K562 (cell line): ENCODE data around the gene DPP8. TPM values are rescaled to one million over a fixed set of nuclear protein-coding genes. Genes with fewer than 3 reads are reported as not detected.
A peak's percentile ranks its signal among the peaks of the same experiment; 100 is the strongest.

Experiments
- CBFA2T3 ChIP-seq: fragments of 450-650 bp; IDR thresholded peaks from 2 replicates; pipeline ENCODE4 v1.6.1; 2017
- E2F8 ChIP-seq: fragments of 450-650 bp; IDR thresholded peaks from 2 replicates; pipeline ENCODE4 v1.7.1; 2018; ENCODE audit warnings: mild to moderate bottlenecking, low read depth; ENCODE audit not compliant: partially characterized antibody
- ERF ChIP-seq: fragments of 450-650 bp; formaldehyde crosslinking; IDR thresholded peaks from 2 replicates; pipeline ENCODE4 v1.4.0; 2020; ENCODE audit warnings: mild to moderate bottlenecking, mixed read lengths
- HBP1 ChIP-seq: fragments of 450-650 bp; formaldehyde crosslinking; IDR thresholded peaks from 2 replicates; pipeline ENCODE4 v1.4.0; 2022; ENCODE audit warnings: missing genetic modification characterization
- NFATC3 ChIP-seq: fragments of 450-650 bp; IDR thresholded peaks from 2 replicates; pipeline ENCODE4 v1.6.1; 2017; ENCODE audit warnings: mild to moderate bottlenecking
- NFIC ChIP-seq: fragments of 450-650 bp; IDR thresholded peaks from 2 replicates; pipeline ENCODE4 v1.6.1; 2017; ENCODE audit warnings: mild to moderate bottlenecking, inconsistent platforms
- SOX6 ChIP-seq: fragments of 450-650 bp; IDR thresholded peaks from 2 replicates; pipeline ENCODE4 v1.6.1; 2014; ENCODE audit warnings: mild to moderate bottlenecking
- SRSF9 ChIP-seq: fragments of 200-400 bp; formaldehyde crosslinking; IDR thresholded peaks from 2 replicates; pipeline ENCODE4 v1.6.1; 2017; ENCODE audit warnings: low read depth, low read length, borderline replicate concordance
- TAF9B ChIP-seq: fragments of 450-650 bp; IDR thresholded peaks from 2 replicates; pipeline ENCODE4 v1.6.1; 2018; ENCODE audit warnings: mild to moderate bottlenecking; ENCODE audit not compliant: partially characterized antibody
- XRCC4 ChIP-seq: IDR thresholded peaks from one replicate; pipeline ENCODE4 v1.6.1; 2011; ENCODE audit not compliant: insufficient read depth, insufficient read length; ENCODE audit errors: extremely low read depth
- YY1 ChIP-seq, 3 experiments: IDR thresholded peaks; 2 replicates each; pipeline ENCODE4 v1.6.1; 2011; ENCODE audit warnings: low read length in 2 of 3, mild to moderate bottlenecking in 2 of 3, moderate library complexity in 2 of 3, borderline replicate concordance in 1 of 3, control low read depth in 1 of 3, low read depth in 1 of 3; ENCODE audit not compliant: insufficient read depth in 3 of 3, insufficient replicate concordance in 2 of 3, control insufficient read depth in 1 of 3, insufficient read length in 1 of 3; ENCODE audit errors: extremely low read depth in 1 of 3
- ZBTB5 ChIP-seq: fragments of 450-650 bp; IDR thresholded peaks from 2 replicates; pipeline ENCODE4 v1.6.1; 2017; ENCODE audit warnings: antibody characterized with exemption
- ZFP30 ChIP-seq: fragments of 250-450 bp; sonication (Bioruptor Pico); IDR thresholded peaks from 2 replicates; pipeline ENCODE4 v1.8.0; 2022; ENCODE audit warnings: moderate library complexity, mild to moderate bottlenecking, inconsistent platforms, borderline replicate concordance
- ZNF232 ChIP-seq: sonication (generic); formaldehyde crosslinking; IDR thresholded peaks from 2 replicates; pipeline ENCODE4 v1.8.0; 2022; ENCODE audit warnings: mild to moderate bottlenecking, missing genetic modification reagents
- ZNF280A ChIP-seq: fragments of 450-650 bp; IDR thresholded peaks from 2 replicates; pipeline ENCODE4 v1.6.1; 2018; ENCODE audit warnings: mild to moderate bottlenecking, low read depth; ENCODE audit not compliant: partially characterized antibody
- ZNF512 ChIP-seq: IDR thresholded peaks from 2 replicates; pipeline ENCODE4 v1.6.1; 2016; ENCODE audit warnings: missing genetic modification characterization, missing compliant biosample characterization
- ZNF707 ChIP-seq: fragments of 250-450 bp; sonication (Bioruptor Pico); conservative IDR thresholded peaks from 2 replicates; pipeline ENCODE4 v1.8.0; 2022; ENCODE audit warnings: inconsistent platforms, mild to moderate bottlenecking, moderate library complexity
- polyA plus RNA-seq, 8 experiments: library from polyadenylated mRNA; depleted of rRNA in 4 of 8; stranded (reverse) in 5 of 8; unstranded in 3 of 8; fragments of >200 nt; fragmentation: Nextera tagmentation in 2 of 8; fragmentation: Illumina TruSeq in 1 of 8; extraction: Ambion mirVana in 2 of 8; extraction: Trizol in 1 of 8; gene quantifications; 2 replicates each; pipeline versions ENCODE4 v1.2.1 to v1.2.3, GENCODE V29; 2011 to 2014; ENCODE audit warnings: inconsistent platforms in 1 of 8, missing spikeins in 1 of 8
- total RNA-seq, 7 experiments: library from RNA; depleted of rRNA in 6 of 7; stranded (reverse); fragments of >200 nt in 6 of 7; fragmentation: Illumina TruSeq in 2 of 7; extraction: Trizol in 2 of 7; gene quantifications; 2 replicates each; pipeline versions ENCODE4 v1.2.1 to v1.2.3, GENCODE V29; 2011 to 2021; ENCODE audit warnings: low replicate concordance in 1 of 7

Gene DPP8
- total and polyA plus RNA-seq, 9 of the 15 experiments (the other 6 are each of a cell fraction or from before 2014, with no cell fraction given), result 5.5 to 36.7 (median 20.7) TPM

- TF ChIP-seq NFATC3 (no peak), ZNF707 (CRISPR knock-in tag) (no peak), E2F8 (peak; percentile 83), ERF (CRISPR knock-in tag) (peak; percentile 76), XRCC4 (no peak), CBFA2T3 (peak; percentile 45; the same call in 1 of the 2 replicates), SOX6 (0 out of 2 replicates have a peak, but pooled peaks have one; percentile 33), YY1 (IDR thresholded peaks at IDR 0.05; ENCODE audit: borderline replicate concordance in 1 of 3, control insufficient read depth in 1 of 3, extremely low read depth in 1 of 3, insufficient read depth in 3 of 3, insufficient read length in 1 of 3, insufficient replicate concordance in 2 of 3, low read depth in 1 of 3, low read length in 2 of 3) (peak in 2 of 3 experiments; percentile 40 to 74), SRSF9 (no peak), TAF9B (peak; percentile 87), ZBTB5 (no peak), ZFP30 (CRISPR knock-in tag) (no peak), ZNF232 (CRISPR knock-in tag) (no peak), ZNF512 (tag) (no peak), HBP1 (CRISPR knock-in tag) (peak; percentile 50; the same call in 1 of the 2 replicates), NFIC (peak; percentile 79), ZNF280A (no peak)
These were observed at the start of gene DPP8 (continued) for GRCh38 chr15:65516997-65517865.
